ENCODE data around the gene GCC1.

Gene GCC1, protein sequence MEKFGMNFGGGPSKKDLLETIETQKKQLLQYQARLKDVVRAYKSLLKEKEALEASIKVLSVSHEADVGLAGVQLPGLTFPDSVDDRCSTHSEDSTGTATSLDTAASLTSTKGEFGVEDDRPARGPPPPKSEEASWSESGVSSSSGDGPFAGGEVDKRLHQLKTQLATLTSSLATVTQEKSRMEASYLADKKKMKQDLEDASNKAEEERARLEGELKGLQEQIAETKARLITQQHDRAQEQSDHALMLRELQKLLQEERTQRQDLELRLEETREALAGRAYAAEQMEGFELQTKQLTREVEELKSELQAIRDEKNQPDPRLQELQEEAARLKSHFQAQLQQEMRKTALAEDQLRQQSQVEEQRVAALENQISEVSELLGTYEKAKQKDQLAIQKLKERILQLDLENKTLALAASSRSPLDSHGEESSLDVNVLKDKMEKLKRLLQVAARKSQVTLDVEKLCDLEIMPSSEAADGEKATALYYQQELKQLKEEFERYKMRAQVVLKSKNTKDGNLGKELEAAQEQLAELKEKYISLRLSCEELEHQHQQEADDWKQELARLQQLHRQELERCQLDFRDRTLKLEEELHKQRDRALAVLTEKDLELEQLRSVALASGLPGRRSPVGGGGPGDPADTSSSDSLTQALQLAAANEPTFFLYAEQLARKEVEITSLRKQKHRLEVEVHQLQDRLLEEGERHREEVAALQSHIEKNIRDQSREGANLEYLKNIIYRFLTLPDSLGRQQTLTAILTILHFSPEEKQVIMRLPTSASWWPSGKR

DNA sequence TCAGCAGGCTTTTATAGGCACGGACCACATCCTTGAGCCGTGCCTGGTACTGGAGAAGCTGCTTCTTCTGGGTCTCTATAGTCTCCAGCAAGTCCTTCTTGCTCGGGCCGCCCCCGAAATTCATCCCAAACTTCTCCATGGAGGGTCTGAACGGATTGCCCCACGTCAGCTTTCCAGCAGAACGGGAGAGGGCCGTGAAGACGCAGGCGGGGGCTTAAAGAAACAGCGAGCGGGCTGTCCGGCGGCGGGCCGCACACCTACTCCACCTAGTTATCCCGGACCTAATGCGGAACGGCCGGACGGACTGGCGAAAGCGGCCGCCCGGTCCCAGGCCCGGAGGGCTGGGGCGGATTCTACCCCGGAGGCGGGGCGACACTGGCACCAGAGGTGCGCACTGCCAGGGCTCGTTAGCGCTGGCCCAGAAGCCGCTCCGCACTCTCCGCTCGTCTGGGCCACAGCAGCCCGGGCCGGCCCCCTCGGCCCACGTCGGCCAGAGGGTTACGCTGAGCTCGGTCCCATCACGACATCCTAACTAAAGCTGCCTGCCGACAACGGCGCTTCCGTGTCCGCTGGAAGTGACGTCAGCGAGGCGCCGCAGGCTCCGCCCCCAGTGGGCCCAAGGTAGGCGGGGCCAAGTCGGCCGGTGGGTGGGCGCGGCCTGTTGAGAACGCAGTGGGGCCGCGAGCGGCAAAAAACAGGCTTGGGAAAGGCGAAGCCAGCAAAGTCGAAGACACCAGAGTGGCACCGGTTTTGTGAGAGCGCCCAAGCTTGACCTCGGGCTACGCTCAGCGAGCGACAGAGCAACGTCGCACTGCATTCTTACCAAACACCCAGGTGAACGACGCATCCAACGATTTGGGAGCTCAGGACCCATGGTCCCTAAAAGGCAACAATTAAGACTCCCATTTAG, at the start of gene GCC1:
TSS of gene GCC1 (minus strand) at position 553 of the 910 bp plus-strand sequence. CDS start at position 139, 414 bp downstream.
- TF ChIP-seq CEBPB (IDR thresholded peaks at IDR 0.05) = no peak
- TF ChIP-seq YY1 (IDR thresholded peaks at IDR 0.05; ENCODE audit: low read depth) = 0 out of 2 replicates have a peak, but pooled peaks have one; percentile 28
- TF ChIP-seq, protein P1, sequence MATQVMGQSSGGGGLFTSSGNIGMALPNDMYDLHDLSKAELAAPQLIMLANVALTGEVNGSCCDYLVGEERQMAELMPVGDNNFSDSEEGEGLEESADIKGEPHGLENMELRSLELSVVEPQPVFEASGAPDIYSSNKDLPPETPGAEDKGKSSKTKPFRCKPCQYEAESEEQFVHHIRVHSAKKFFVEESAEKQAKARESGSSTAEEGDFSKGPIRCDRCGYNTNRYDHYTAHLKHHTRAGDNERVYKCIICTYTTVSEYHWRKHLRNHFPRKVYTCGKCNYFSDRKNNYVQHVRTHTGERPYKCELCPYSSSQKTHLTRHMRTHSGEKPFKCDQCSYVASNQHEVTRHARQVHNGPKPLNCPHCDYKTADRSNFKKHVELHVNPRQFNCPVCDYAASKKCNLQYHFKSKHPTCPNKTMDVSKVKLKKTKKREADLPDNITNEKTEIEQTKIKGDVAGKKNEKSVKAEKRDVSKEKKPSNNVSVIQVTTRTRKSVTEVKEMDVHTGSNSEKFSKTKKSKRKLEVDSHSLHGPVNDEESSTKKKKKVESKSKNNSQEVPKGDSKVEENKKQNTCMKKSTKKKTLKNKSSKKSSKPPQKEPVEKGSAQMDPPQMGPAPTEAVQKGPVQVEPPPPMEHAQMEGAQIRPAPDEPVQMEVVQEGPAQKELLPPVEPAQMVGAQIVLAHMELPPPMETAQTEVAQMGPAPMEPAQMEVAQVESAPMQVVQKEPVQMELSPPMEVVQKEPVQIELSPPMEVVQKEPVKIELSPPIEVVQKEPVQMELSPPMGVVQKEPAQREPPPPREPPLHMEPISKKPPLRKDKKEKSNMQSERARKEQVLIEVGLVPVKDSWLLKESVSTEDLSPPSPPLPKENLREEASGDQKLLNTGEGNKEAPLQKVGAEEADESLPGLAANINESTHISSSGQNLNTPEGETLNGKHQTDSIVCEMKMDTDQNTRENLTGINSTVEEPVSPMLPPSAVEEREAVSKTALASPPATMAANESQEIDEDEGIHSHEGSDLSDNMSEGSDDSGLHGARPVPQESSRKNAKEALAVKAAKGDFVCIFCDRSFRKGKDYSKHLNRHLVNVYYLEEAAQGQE (IDR thresholded peaks at IDR 0.05; ENCODE audit: low read depth) = 0 out of 2 replicates have a peak, but pooled peaks have one; percentile 8
- no peak for TF ChIP-seq TEAD4 (IDR thresholded peaks at IDR 0.05)
- TF ChIP-seq TAF1 (IDR thresholded peaks at IDR 0.05; ENCODE audit: low read depth) = peak; percentile 82
- TF ChIP-seq, protein P2, sequence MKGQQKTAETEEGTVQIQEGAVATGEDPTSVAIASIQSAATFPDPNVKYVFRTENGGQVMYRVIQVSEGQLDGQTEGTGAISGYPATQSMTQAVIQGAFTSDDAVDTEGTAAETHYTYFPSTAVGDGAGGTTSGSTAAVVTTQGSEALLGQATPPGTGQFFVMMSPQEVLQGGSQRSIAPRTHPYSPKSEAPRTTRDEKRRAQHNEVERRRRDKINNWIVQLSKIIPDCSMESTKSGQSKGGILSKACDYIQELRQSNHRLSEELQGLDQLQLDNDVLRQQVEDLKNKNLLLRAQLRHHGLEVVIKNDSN (IDR thresholded peaks at IDR 0.05) = no peak
- TF ChIP-seq CREB1 (IDR thresholded peaks at IDR 0.05; ENCODE audit: low read depth) = peak; percentile 90
- 0 out of 2 replicates have a peak, but pooled peaks have one; percentile 52 for TF ChIP-seq TCF12 (IDR thresholded peaks at IDR 0.05; ENCODE audit: low read depth)
- TF ChIP-seq ZBTB7A (IDR thresholded peaks at IDR 0.05; ENCODE audit: low read depth) = no peak
- TF ChIP-seq, protein P3, sequence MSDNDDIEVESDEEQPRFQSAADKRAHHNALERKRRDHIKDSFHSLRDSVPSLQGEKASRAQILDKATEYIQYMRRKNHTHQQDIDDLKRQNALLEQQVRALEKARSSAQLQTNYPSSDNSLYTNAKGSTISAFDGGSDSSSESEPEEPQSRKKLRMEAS (IDR thresholded peaks at IDR 0.05) = peak; percentile 91

DNA sequence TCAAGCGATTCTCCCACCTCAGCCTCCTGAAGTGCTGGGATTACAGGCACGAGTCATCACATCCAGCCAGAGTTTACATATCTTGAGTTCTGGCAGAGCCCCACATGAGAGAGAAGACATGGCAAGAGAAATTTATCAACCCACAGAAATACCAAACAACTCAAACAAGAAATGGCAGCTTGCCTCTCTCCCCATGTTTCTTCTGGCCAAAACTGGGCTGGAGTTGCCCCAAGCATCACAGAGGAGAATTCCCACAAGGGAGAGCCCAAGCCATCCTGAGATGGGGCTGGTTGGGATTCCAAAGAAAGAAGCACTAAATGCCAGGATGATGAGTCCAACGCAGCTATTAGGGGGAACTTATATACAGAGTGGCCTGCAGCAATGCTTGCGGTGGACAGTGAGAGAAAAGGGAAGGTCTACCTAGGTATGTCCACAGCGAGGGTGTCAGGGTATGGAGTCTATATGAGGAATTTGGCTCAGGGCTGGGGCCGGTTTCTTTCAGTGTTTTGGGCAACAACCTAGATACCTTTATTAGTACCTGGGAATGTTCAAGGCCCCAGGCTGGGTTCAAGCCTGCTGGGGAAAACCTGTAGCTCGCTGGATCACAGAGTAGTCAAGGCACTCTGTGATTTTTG, 47.0 kb upstream of the GCC1 start:
- TF ChIP-seq TEAD4 (IDR thresholded peaks at IDR 0.05) = no peak
- no peak for TF ChIP-seq CEBPB (IDR thresholded peaks at IDR 0.05)
- TF ChIP-seq FOXM1 (IDR thresholded peaks at IDR 0.05; ENCODE audit: borderline replicate concordance, low read depth) = no peak
- TF ChIP-seq TCF12 (IDR thresholded peaks at IDR 0.05; ENCODE audit: low read depth) = no peak
- TF ChIP-seq, protein P2 (IDR thresholded peaks at IDR 0.05) = no peak
- TF ChIP-seq CREB1 (IDR thresholded peaks at IDR 0.05; ENCODE audit: low read depth) = no peak
- TF ChIP-seq YY1 (IDR thresholded peaks at IDR 0.05; ENCODE audit: low read depth) = no peak
- TF ChIP-seq ZBTB7A (IDR thresholded peaks at IDR 0.05; ENCODE audit: low read depth) = no peak
- no peak for TF ChIP-seq EGR1 (IDR thresholded peaks at IDR 0.05)
- TF ChIP-seq EP300 (IDR thresholded peaks at IDR 0.05; ENCODE audit: borderline replicate concordance) = no peak
- TF ChIP-seq, protein P3 (IDR thresholded peaks at IDR 0.05) = no peak
- TF ChIP-seq RAD21 (IDR thresholded peaks at IDR 0.05; ENCODE audit: low read depth) = no peak
- TF ChIP-seq TAF1 (IDR thresholded peaks at IDR 0.05; ENCODE audit: low read depth) = no peak
- TF ChIP-seq, protein P1 (IDR thresholded peaks at IDR 0.05; ENCODE audit: low read depth) = no peak
- no peak for TF ChIP-seq NFIC (IDR thresholded peaks at IDR 0.05)

DNA sequence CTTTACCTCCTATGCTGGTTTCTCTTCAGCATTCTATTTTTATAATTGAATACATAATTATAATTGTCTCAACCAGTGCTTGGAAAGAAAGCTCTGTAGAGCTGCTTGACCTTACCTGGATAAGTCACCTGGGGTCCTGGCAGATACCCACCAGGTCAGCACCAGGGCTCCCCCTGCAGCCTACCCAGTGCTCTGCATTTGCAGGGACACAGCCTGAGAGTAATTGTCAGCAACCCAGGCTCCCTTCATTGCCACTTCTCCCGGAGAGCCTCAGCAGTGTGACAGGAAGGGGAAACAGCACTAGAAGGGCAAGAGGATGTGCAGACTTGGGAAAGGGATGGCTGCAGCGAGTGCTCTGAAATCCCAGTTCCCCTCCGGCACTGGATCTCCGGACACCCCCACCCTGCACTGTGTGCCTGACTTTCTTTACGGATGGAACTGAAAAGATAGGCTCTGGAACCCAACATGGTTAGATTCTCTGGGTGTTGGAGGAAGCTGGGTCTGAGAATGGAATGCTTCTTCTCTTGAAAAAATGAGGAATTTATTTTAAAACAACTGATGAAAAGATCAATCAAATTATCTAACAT, 44.0 kb upstream of the GCC1 start:
- no peak for TF ChIP-seq TEAD4 (IDR thresholded peaks at IDR 0.05)
- peak; percentile 51 for TF ChIP-seq RAD21 (IDR thresholded peaks at IDR 0.05; ENCODE audit: low read depth)

DNA sequence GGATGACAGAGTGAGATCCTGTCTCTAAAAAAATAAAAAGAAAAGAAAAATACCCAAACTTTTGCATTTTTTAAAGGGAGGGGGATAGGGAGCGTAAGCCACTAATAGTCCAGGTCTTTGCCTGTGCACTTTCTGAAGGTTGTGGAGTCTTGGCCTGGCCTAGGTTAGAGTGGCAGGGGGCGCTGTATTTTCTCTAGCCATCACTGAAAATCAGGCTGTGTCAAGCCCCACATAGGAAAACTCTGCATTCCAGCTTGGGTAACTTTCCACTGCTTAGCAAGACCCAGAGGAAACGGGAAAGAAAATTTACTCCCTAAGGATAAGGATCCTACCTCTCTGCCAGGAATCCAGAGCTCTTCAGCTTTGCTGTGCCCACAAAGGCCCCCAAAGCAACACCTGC, 43.0 kb upstream of the GCC1 start:
- TF ChIP-seq, protein P2 (IDR thresholded peaks at IDR 0.05) = no peak
- TF ChIP-seq ZBTB7A (IDR thresholded peaks at IDR 0.05; ENCODE audit: low read depth) (no peak), RAD21 (IDR thresholded peaks at IDR 0.05; ENCODE audit: low read depth) (no peak), TEAD4 (IDR thresholded peaks at IDR 0.05) (no peak), CREB1 (IDR thresholded peaks at IDR 0.05; ENCODE audit: low read depth) (no peak), EGR1 (IDR thresholded peaks at IDR 0.05) (no peak), NFIC (IDR thresholded peaks at IDR 0.05) (no peak), EP300 (IDR thresholded peaks at IDR 0.05; ENCODE audit: borderline replicate concordance) (no peak), FOXM1 (IDR thresholded peaks at IDR 0.05; ENCODE audit: borderline replicate concordance, low read depth) (no peak), TAF1 (IDR thresholded peaks at IDR 0.05; ENCODE audit: low read depth) (no peak), CEBPB (IDR thresholded peaks at IDR 0.05) (no peak), YY1 (IDR thresholded peaks at IDR 0.05; ENCODE audit: low read depth) (no peak), TCF12 (IDR thresholded peaks at IDR 0.05; ENCODE audit: low read depth) (no peak)
- TF ChIP-seq, protein P3 (IDR thresholded peaks at IDR 0.05) = no peak
- TF ChIP-seq, protein P1 (IDR thresholded peaks at IDR 0.05; ENCODE audit: low read depth) = no peak
